ENCODE results near the gene DIDO1.

GRCh38 chr20:62881662-62882395 is 44.5 kb downstream of the DIDO1 start:
- TF ChIP-seq, protein P1, sequence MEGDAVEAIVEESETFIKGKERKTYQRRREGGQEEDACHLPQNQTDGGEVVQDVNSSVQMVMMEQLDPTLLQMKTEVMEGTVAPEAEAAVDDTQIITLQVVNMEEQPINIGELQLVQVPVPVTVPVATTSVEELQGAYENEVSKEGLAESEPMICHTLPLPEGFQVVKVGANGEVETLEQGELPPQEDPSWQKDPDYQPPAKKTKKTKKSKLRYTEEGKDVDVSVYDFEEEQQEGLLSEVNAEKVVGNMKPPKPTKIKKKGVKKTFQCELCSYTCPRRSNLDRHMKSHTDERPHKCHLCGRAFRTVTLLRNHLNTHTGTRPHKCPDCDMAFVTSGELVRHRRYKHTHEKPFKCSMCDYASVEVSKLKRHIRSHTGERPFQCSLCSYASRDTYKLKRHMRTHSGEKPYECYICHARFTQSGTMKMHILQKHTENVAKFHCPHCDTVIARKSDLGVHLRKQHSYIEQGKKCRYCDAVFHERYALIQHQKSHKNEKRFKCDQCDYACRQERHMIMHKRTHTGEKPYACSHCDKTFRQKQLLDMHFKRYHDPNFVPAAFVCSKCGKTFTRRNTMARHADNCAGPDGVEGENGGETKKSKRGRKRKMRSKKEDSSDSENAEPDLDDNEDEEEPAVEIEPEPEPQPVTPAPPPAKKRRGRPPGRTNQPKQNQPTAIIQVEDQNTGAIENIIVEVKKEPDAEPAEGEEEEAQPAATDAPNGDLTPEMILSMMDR (IDR thresholded peaks at IDR 0.05) = no peak
- no peak for TF ChIP-seq POLR2A (IDR thresholded peaks at IDR 0.05)
